ENCODE data around the gene CCDC172. TPM values are rescaled to one million over a fixed set of nuclear protein-coding genes. Genes with fewer than 3 reads are reported as not detected.

The CCDC172 gene, protein sequence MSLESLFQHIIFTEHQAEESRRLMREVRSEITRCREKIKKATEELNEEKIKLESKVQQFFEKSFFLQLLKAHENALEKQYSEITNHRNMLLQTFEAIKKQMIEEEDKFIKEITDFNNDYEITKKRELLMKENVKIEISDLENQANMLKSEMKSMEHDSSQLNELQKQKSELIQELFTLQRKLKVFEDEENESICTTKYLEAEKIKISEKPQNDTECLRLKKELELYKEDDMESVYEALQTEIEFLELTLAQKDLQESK
- total RNA-seq (not detected), polyA plus RNA-seq (not detected)
- long read RNA-seq, donor 1: 0 reads
- long read RNA-seq, donor 2: 0 reads
- long read RNA-seq, donor 3: 0 reads
- long read RNA-seq, donor 4: 0 reads
- long read RNA-seq, donor 5: 0 reads

DNA sequence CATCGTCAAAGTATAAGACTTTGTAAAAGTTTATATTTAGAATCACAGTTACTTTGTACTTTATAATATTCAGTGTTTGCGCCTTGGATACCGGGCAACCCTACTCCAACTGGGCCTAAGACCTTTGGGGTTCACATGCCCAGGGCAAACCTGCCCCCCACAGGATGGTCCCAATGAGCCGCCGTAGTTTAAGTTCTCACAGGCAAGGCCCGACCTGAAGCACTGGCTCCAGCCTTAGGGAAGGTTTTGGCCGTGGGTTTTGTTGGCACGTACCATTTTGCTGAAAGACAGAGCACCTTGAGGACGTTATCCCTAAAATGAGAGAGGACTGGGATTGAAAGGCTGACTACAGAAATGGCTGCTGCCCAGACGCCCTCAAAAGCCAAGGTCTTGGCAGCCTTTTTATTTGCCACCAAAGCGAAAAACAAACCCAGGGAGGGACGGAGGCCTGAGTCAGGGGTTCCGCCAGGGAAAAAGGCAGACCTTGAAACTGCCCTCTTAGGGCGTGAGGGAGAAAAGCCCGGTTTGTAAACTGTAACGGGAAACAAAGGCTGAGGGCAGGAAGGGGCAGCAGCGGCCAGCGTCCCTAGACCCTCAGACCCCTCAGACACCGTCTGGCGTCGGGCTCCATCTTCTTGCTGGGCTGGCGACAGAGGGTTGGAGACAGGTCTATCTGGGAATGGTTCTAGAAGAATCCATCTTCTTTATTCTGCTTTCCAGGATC lies at the start of gene CCDC172:
Gene CCDC172, plus strand, starts transcription at position 222 of the 724 bp plus-strand sequence. CDS start 564 bp downstream, outside the sequence.
- WGBS, 2 donors: 74 to 77% methylated on average over 22 of the region's 22 CpGs
- H3K36me3 ChIP-seq (ENCODE audit: control insufficient read depth in 4 of 4, insufficient read depth in 4 of 4, low read length in 4 of 4): no peaks in the 10 kb centered on the region
- H3K4me1 ChIP-seq (ENCODE audit: control insufficient read depth in 5 of 5, insufficient read depth in 5 of 5, low read length in 5 of 5): no peaks in the 10 kb centered on the region
- TF ChIP-seq, protein P1, sequence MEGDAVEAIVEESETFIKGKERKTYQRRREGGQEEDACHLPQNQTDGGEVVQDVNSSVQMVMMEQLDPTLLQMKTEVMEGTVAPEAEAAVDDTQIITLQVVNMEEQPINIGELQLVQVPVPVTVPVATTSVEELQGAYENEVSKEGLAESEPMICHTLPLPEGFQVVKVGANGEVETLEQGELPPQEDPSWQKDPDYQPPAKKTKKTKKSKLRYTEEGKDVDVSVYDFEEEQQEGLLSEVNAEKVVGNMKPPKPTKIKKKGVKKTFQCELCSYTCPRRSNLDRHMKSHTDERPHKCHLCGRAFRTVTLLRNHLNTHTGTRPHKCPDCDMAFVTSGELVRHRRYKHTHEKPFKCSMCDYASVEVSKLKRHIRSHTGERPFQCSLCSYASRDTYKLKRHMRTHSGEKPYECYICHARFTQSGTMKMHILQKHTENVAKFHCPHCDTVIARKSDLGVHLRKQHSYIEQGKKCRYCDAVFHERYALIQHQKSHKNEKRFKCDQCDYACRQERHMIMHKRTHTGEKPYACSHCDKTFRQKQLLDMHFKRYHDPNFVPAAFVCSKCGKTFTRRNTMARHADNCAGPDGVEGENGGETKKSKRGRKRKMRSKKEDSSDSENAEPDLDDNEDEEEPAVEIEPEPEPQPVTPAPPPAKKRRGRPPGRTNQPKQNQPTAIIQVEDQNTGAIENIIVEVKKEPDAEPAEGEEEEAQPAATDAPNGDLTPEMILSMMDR (IDR thresholded peaks at IDR 0.05; ENCODE audit: control extremely low read depth, extremely low read depth): no peak
- H3K27me3 ChIP-seq (ENCODE audit: control insufficient read depth in 3 of 3, insufficient read depth in 3 of 3, low read length in 2 of 3): peaks cover 0 to 3% (median 0%) of the 10 kb centered on the region in 3 donors
- DNase-seq (no peak), ATAC-seq (ENCODE audit: insufficient read depth, low FRiP score) (no peak)
- H3K4me3 ChIP-seq: no peak within 1 kb of the TSS
- H3K9ac ChIP-seq (ENCODE audit: insufficient read depth in 1 of 2, low read length in 2 of 2): no peak within 1 kb of the TSS
- H3K27ac ChIP-seq (ENCODE audit: low read depth in 1 of 2, low read length in 1 of 2): no peak within 1 kb of the TSS
- no peaks in the 10 kb centered on the region for H3K9me3 ChIP-seq (ENCODE audit: control insufficient read depth in 4 of 4, insufficient read depth in 3 of 4, low read length in 3 of 4)

DNA sequence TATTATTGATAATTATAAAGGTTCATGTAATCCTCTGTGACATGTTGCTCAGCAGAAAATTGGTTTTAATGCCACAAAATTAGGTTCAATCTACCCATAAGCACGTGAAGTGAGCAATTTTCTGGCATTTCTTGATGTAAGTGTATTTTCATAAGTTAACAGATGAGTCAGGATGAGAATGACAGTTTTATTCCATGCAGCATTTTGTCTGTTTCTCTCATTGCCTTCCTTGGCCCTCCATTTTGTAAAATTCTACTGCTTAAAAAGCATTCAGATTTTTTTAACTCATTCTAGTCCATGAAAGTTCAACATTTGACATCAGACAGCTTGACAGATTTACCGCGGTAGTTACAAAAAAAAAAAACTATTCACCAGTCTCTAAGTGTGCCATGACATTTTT lies 47.3 kb upstream of the CCDC172 start:
- no peak for ATAC-seq (ENCODE audit: insufficient read depth, low FRiP score)
- WGBS, 2 donors: 88 to 90% methylated on average over 3 of the region's 3 CpGs
- Histone ChIP-seq H3K9ac (ENCODE audit: insufficient read depth in 1 of 2, low read length in 2 of 2) (no peak overlapping the region), H3K27me3 (ENCODE audit: control insufficient read depth in 3 of 3, insufficient read depth in 3 of 3, low read length in 2 of 3) (peaks cover 11 to 27% (median 17%) of the 10 kb centered on the region in 3 donors), H3K36me3 (ENCODE audit: control insufficient read depth in 4 of 4, insufficient read depth in 4 of 4, low read length in 4 of 4) (no peaks in the 10 kb centered on the region), H3K27ac (ENCODE audit: low read depth in 1 of 2, low read length in 1 of 2) (no peak overlapping the region), H3K4me1 (ENCODE audit: control insufficient read depth in 5 of 5, insufficient read depth in 5 of 5, low read length in 5 of 5) (peaks cover 0 to 27% (median 8%) of the 10 kb centered on the region in 5 donors), H3K9me3 (ENCODE audit: control insufficient read depth in 4 of 4, insufficient read depth in 3 of 4, low read length in 3 of 4) (peaks cover 0 to 5% (median 0%) of the 10 kb centered on the region in 4 donors), H3K4me3 (no peak overlapping the region)
- no peak for DNase-seq
- TF ChIP-seq, protein P1 (IDR thresholded peaks at IDR 0.05; ENCODE audit: control extremely low read depth, extremely low read depth): no peak

DNA sequence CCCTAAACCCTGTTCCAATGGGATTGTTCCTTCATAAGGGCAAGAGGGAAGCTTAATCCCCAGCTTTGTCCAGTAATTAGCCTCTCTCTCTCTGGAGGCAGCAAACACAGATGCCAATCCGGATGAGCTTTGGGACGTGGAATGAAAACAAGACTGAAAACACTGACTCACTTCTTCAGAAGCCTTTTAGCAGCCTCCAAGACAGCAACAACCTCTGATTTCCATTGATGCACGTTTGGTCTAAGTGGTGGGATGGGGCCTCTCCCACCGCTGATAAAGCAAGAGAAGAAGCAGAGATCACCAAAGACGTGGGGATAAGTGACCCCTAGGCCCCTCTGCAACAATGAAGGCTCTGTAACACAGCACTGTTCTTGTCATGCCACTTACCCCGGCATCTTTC lies 45.4 kb upstream of the CCDC172 start:
- peaks cover 4 to 18% (median 9%) of the 10 kb centered on the region in 3 donors for H3K27me3 ChIP-seq (ENCODE audit: control insufficient read depth in 3 of 3, insufficient read depth in 3 of 3, low read length in 2 of 3)
- TF ChIP-seq, protein P1 (IDR thresholded peaks at IDR 0.05; ENCODE audit: control extremely low read depth, extremely low read depth): no peak
- H3K9ac ChIP-seq (ENCODE audit: insufficient read depth in 1 of 2, low read length in 2 of 2): no peak overlapping the region
- H3K27ac ChIP-seq (ENCODE audit: low read depth in 1 of 2, low read length in 1 of 2): no peak overlapping the region
- H3K9me3 ChIP-seq (ENCODE audit: control insufficient read depth in 4 of 4, insufficient read depth in 3 of 4, low read length in 3 of 4): peaks cover 0 to 2% (median 0%) of the 10 kb centered on the region in 4 donors
- no peaks in the 10 kb centered on the region for H3K36me3 ChIP-seq (ENCODE audit: control insufficient read depth in 4 of 4, insufficient read depth in 4 of 4, low read length in 4 of 4)
- ATAC-seq (ENCODE audit: insufficient read depth, low FRiP score) (no peak), DNase-seq (no peak)
- WGBS, 2 donors: 70 to 75% methylated on average over 6 of the region's 6 CpGs
- H3K4me1 ChIP-seq (ENCODE audit: control insufficient read depth in 5 of 5, insufficient read depth in 5 of 5, low read length in 5 of 5): peaks cover 0 to 12% (median 0%) of the 10 kb centered on the region in 5 donors
- H3K4me3 ChIP-seq: no peak overlapping the region

Measured in lung (tissue), 16 donors.